HepG2 (cell line): ENCODE results near the gene NFIC. TPM values are rescaled to one million over a fixed set of nuclear protein-coding genes. Genes with fewer than 3 reads are reported as not detected.

ENCODE experiments used
- ARID4A ChIP-seq: sonication (generic); formaldehyde crosslinking; IDR thresholded peaks from 2 replicates; pipeline ENCODE4 v1.5.0; 2020; ENCODE audit warnings: mild to moderate bottlenecking, missing genetic modification reagents, borderline replicate concordance
- CENPBD1 ChIP-seq: sonication (generic); formaldehyde crosslinking; IDR thresholded peaks from 2 replicates; pipeline ENCODE4 v1.8.0; 2022; ENCODE audit warnings: missing genetic modification reagents, low read depth, mild to moderate bottlenecking, borderline replicate concordance
- HMG20B ChIP-seq: conservative IDR thresholded peaks from 2 replicates; pipeline ENCODE4 v1.6.1; 2016; ENCODE audit warnings: missing genetic modification reagents, missing compliant biosample characterization
- HNRNPUL1 ChIP-seq: fragments of 200-400 bp; formaldehyde crosslinking; IDR thresholded peaks from 2 replicates; pipeline ENCODE4 v1.6.1; 2017; ENCODE audit warnings: low read depth, mild to moderate bottlenecking, low read length, moderate library complexity
- KDM5B ChIP-seq: sonication (generic); formaldehyde crosslinking; IDR thresholded peaks from 2 replicates; pipeline ENCODE4 v1.4.0; 2020; ENCODE audit warnings: missing genetic modification reagents, mild to moderate bottlenecking, borderline replicate concordance
- PTBP1 ChIP-seq: fragments of 200-400 bp; formaldehyde crosslinking; IDR thresholded peaks from 2 replicates; pipeline ENCODE4 v1.6.1; 2018; ENCODE audit warnings: low read length, low read depth; ENCODE audit not compliant: poor library complexity, severe bottlenecking
- RARG ChIP-seq: sonication (generic); formaldehyde crosslinking; IDR thresholded peaks from 2 replicates; pipeline ENCODE4 v1.4.0; 2020; ENCODE audit warnings: low read depth, mild to moderate bottlenecking, missing genetic modification reagents
- SIN3A ChIP-seq: IDR thresholded peaks from 2 replicates; pipeline ENCODE4 v1.6.1; 2011; ENCODE audit warnings: low read depth, mild to moderate bottlenecking, control low read depth, low read length, borderline replicate concordance
- SMYD3 ChIP-seq: sonication (generic); formaldehyde crosslinking; IDR thresholded peaks from 2 replicates; pipeline ENCODE4 v1.8.1; 2023; ENCODE audit warnings: mild to moderate bottlenecking, missing genetic modification reagents
- U2AF1 ChIP-seq: fragments of 200-400 bp; formaldehyde crosslinking; optimal IDR thresholded peaks from 2 replicates; pipeline ENCODE3; 2017; ENCODE audit warnings: mild to moderate bottlenecking, low read depth, low read length
- UBTF ChIP-seq: sonication (generic); formaldehyde crosslinking; IDR thresholded peaks from 2 replicates; pipeline ENCODE4 v1.4.0; 2020; ENCODE audit warnings: mild to moderate bottlenecking, missing genetic modification reagents
- ZBTB33 ChIP-seq: sonication (generic); formaldehyde crosslinking; IDR thresholded peaks from 2 replicates; pipeline ENCODE4 v1.4.0; 2020; ENCODE audit warnings: missing genetic modification reagents
- ZNF138 ChIP-seq: sonication (generic); formaldehyde crosslinking; IDR thresholded peaks from 2 replicates; pipeline ENCODE4 v1.5.0; 2020; ENCODE audit warnings: mild to moderate bottlenecking, low read depth, missing genetic modification reagents
- ZNF710 ChIP-seq: sonication (generic); formaldehyde crosslinking; IDR thresholded peaks from 2 replicates; pipeline ENCODE4 v1.5.0; 2020; ENCODE audit warnings: mild to moderate bottlenecking, missing genetic modification reagents, borderline replicate concordance
- ZNF713 ChIP-seq: sonication (generic); formaldehyde crosslinking; IDR thresholded peaks from 2 replicates; pipeline ENCODE4 v1.4.0; 2020; ENCODE audit warnings: mild to moderate bottlenecking, missing genetic modification reagents
- ZSCAN25 ChIP-seq: sonication (generic); formaldehyde crosslinking; IDR thresholded peaks from 2 replicates; pipeline ENCODE4 v1.8.0; 2022; ENCODE audit warnings: mild to moderate bottlenecking, missing genetic modification reagents
- polyA plus RNA-seq, 8 experiments: library from polyadenylated mRNA; depleted of rRNA in 3 of 8; stranded (reverse) in 7 of 8; unstranded in 1 of 8; fragments of >200 nt; fragmentation: Illumina TruSeq in 4 of 8; extraction: Trizol in 4 of 8; gene quantifications; 2 replicates each; pipeline versions ENCODE4 v1.2.1 to v1.2.3, GENCODE V29; 2011 to 2016; ENCODE audit warnings: low read depth in 4 of 8, missing spikeins in 1 of 8, mixed read lengths in 1 of 8; ENCODE audit not compliant: insufficient read depth in 1 of 8
- total RNA-seq, 5 experiments: library from RNA; depleted of rRNA; stranded (reverse); fragments of >200 nt; fragmentation: Illumina TruSeq; extraction: Trizol; gene quantifications; 2 replicates each; pipeline ENCODE4 v1.2.3, GENCODE V29; 2016; ENCODE audit warnings: low read depth in 1 of 5

NFIC gene
- total and polyA plus RNA-seq, 2 of the 13 experiments (the other 11 are each of a cell fraction or from before 2014, with no cell fraction given) = 1.3 to 2.5 TPM

GRCh38 chr19:3360421-3361383 is 5.7 kb upstream of the NFIC start (continued):
- TF ChIP-seq CENPBD1 (CRISPR knock-in tag) (no peak), SMYD3 (CRISPR knock-in tag) (no peak), PTBP1 (no peak), ZNF713 (CRISPR knock-in tag) (no peak), RARG (no peak), KDM5B (CRISPR knock-in tag) (peak; percentile 38; the same call in 1 of the 2 replicates), SIN3A (no peak), HNRNPUL1 (no peak), HMG20B (CRISPR knock-in tag) (no peak; the same call in 1 of the 2 replicates), ARID4A (CRISPR knock-in tag) (peak; percentile 58; the same call in 1 of the 2 replicates), ZNF138 (CRISPR knock-in tag) (no peak), ZSCAN25 (CRISPR knock-in tag) (no peak), ZBTB33 (CRISPR knock-in tag) (peak; percentile 66; the same call in 1 of the 2 replicates), ZNF710 (CRISPR knock-in tag) (no peak), U2AF1 (no peak), UBTF (CRISPR knock-in tag) (0 out of 2 replicates have a peak, but pooled peaks have one; percentile 26)
